Measurements from ENCODE around the gene LMOD1.

- TF ChIP-seq CTCF (IDR thresholded peaks at IDR 0.05; ENCODE audit: borderline replicate concordance, extremely low read depth, low read length, poor library complexity, severe bottlenecking) (no peak), EZH2 (IDR thresholded peaks at IDR 0.05; ENCODE audit: borderline replicate concordance, low read depth, low read length, severe bottlenecking) (no peak)
Observed at GRCh38 chr1:201918343-201918742, 28.0 kb downstream of the LMOD1 start.

All from DND-41 (cell line).